Stimulated activated CD4-positive, alpha-beta T cell treated with anti-CD3 and anti-CD28 coated beads, TNF-alpha, amount 100 ng/mL, for 24 hours (primary cell): ENCODE data around the gene MYEOV.

ENCODE experiments used
- DNase-seq, 3 experiments: peaks; one replicate each; pipeline ENCODE4 v3.0.0-alpha.2; 2020; ENCODE audit warnings: low read depth in 3 of 3

Gene MYEOV

GRCh38 chr11:69301455-69302401 is 7.8 kb downstream of the MYEOV start:
- peak in 1 of 3 experiments; percentile 37 for DNase-seq

- no peak for DNase-seq
These were observed 8.6 kb downstream of the MYEOV start for GRCh38 chr11:69302447-69303020.

GRCh38 chr11:69303427-69303826 is 9.5 kb downstream of the MYEOV start:
- no peak for DNase-seq

- DNase-seq, result no peak
These were observed 10.3 kb downstream of the MYEOV start for GRCh38 chr11:69304258-69304657.

- no peak for DNase-seq
These were observed 10.7 kb downstream of the MYEOV start for GRCh38 chr11:69304686-69305085.

GRCh38 chr11:69305885-69306540 is 12.1 kb downstream of the MYEOV start:
- no peak for DNase-seq

GRCh38 chr11:69306821-69307220 is 12.9 kb downstream of the MYEOV start:
- no peak for DNase-seq

- DNase-seq, result no peak
These were observed 13.5 kb downstream of the MYEOV start for GRCh38 chr11:69307421-69307820.

GRCh38 chr11:69307871-69308431 is 14.0 kb downstream of the MYEOV start:
- DNase-seq, result no peak

GRCh38 chr11:69308491-69308911 is 14.5 kb downstream of the MYEOV start:
- DNase-seq, result no peak

GRCh38 chr11:69308936-69309615 is 15.1 kb downstream of the MYEOV start:
- DNase-seq, result no peak

GRCh38 chr11:69309631-69310280 is 15.8 kb downstream of the MYEOV start:
- no peak for DNase-seq

GRCh38 chr11:69310351-69310750 is 16.4 kb downstream of the MYEOV start:
- DNase-seq, result no peak

- DNase-seq, result peak in 1 of 3 experiments; percentile 42
These were observed 17.2 kb downstream of the MYEOV start for GRCh38 chr11:69310934-69311766.

- DNase-seq, result no peak
These were observed 17.9 kb downstream of the MYEOV start for GRCh38 chr11:69311767-69312385.

GRCh38 chr11:69312453-69313404 is 18.8 kb downstream of the MYEOV start:
- DNase-seq, result no peak

- no peak for DNase-seq
These were observed 20.0 kb downstream of the MYEOV start for GRCh38 chr11:69313992-69314391.

- no peak for DNase-seq
These were observed 20.6 kb downstream of the MYEOV start for GRCh38 chr11:69314555-69314954.

GRCh38 chr11:69316956-69317355 is 23.0 kb downstream of the MYEOV start:
- no peak for DNase-seq
